Spleen (tissue), 7 donors: ENCODE results near the gene NCOR1.

Experiments used
- POLR2A ChIP-seq, 3 donors: fragments of 450-650 bp; IDR thresholded peaks; one replicate each; pipeline ENCODE4 v1.5.1; 2017; ENCODE audit warnings: antibody characterized with exemption in 3 of 3, mild to moderate bottlenecking in 1 of 3
- POLR2AphosphoS5 ChIP-seq, 3 donors: sonication (generic); formaldehyde crosslinking; IDR thresholded peaks; one replicate each; pipeline ENCODE4 v1.5.1; 2017; ENCODE audit warnings: antibody characterized with exemption in 3 of 3
- TF ChIP-seq, protein P1 (sequence below), 11 experiments: fragments of 200-600 bp in 7 of 11; fragments of 450-650 bp in 4 of 11; sonication (generic) in 4 of 11; IDR thresholded peaks in 8 of 11; conservative IDR thresholded peaks in 3 of 11; 1 replicate in 7 of 11; 2 replicates in 4 of 11; pipeline versions ENCODE4 v1.4.0 to v1.8.0; 2016 to 2021; ENCODE audit warnings: antibody characterized with exemption in 11 of 11, inconsistent platforms in 4 of 11, mild to moderate bottlenecking in 1 of 11
- donor health status: DM: no; HTN: no; CAD: no; lungs with moderate emphysema.
- donor health status: DM: no; HTN: no; CAD: no.
- donor health status: DM: no; HTN: no; CAD: no.

- TF ChIP-seq, protein P1, sequence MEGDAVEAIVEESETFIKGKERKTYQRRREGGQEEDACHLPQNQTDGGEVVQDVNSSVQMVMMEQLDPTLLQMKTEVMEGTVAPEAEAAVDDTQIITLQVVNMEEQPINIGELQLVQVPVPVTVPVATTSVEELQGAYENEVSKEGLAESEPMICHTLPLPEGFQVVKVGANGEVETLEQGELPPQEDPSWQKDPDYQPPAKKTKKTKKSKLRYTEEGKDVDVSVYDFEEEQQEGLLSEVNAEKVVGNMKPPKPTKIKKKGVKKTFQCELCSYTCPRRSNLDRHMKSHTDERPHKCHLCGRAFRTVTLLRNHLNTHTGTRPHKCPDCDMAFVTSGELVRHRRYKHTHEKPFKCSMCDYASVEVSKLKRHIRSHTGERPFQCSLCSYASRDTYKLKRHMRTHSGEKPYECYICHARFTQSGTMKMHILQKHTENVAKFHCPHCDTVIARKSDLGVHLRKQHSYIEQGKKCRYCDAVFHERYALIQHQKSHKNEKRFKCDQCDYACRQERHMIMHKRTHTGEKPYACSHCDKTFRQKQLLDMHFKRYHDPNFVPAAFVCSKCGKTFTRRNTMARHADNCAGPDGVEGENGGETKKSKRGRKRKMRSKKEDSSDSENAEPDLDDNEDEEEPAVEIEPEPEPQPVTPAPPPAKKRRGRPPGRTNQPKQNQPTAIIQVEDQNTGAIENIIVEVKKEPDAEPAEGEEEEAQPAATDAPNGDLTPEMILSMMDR (IDR thresholded peaks at IDR 0.05 in 8 of 11, conservative IDR thresholded peaks at IDR 0.05 in 3 of 11) = no peak
- TF ChIP-seq POLR2A (IDR thresholded peaks at IDR 0.05) (no peak), POLR2AphosphoS5 (IDR thresholded peaks at IDR 0.05) (no peak)
Measured at GRCh38 chr17:16068323-16068722, 147.0 kb downstream of the NCOR1 start.
